PFSK-1 (cell line): ENCODE measurements around the gene TCF3.

ENCODE experiments used
- FOXP2 ChIP-seq: optimal IDR thresholded peaks from 2 replicates; pipeline ENCODE3; 2011; ENCODE audit warnings: borderline replicate concordance, control low read depth, inconsistent platforms; ENCODE audit not compliant: insufficient read depth; ENCODE audit errors: extremely low read length, extremely low read depth
- POLR2AphosphoS5 ChIP-seq: IDR thresholded peaks from 2 replicates; pipeline ENCODE4 v1.6.1; 2012; ENCODE audit warnings: low read depth, mild to moderate bottlenecking, control low read depth, low read length, moderate library complexity
- TF ChIP-seq, protein P1 (sequence below), 2 experiments: IDR thresholded peaks; 2 replicates each; pipeline versions ENCODE4 v1.6.1 to v1.8.0; 2011 to 2012; ENCODE audit warnings: low read depth in 2 of 2, low read length in 2 of 2, control low read depth in 1 of 2, inconsistent platforms in 1 of 2, mild to moderate bottlenecking in 1 of 2, moderate library complexity in 1 of 2; ENCODE audit not compliant: insufficient read depth in 1 of 2

DNA sequence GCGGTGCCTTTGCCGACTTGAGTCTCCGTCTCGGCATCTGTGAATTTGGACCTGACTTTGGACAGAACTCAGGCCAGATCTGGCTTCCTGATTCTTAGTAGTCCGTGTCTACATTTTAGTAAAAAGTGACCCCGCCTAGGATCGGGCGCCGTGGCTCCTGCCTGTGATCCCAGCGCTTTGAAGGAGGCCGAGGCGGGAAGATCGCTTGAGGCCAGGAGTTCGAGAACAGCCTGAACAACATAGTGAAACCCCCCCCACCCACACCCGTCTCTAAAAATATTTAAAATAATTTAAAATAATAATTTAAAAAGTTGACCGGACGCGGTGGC is 849 bp upstream of the TCF3 start:
- TF ChIP-seq POLR2AphosphoS5 (no peak), FOXP2 (no peak)
- TF ChIP-seq, protein P1, sequence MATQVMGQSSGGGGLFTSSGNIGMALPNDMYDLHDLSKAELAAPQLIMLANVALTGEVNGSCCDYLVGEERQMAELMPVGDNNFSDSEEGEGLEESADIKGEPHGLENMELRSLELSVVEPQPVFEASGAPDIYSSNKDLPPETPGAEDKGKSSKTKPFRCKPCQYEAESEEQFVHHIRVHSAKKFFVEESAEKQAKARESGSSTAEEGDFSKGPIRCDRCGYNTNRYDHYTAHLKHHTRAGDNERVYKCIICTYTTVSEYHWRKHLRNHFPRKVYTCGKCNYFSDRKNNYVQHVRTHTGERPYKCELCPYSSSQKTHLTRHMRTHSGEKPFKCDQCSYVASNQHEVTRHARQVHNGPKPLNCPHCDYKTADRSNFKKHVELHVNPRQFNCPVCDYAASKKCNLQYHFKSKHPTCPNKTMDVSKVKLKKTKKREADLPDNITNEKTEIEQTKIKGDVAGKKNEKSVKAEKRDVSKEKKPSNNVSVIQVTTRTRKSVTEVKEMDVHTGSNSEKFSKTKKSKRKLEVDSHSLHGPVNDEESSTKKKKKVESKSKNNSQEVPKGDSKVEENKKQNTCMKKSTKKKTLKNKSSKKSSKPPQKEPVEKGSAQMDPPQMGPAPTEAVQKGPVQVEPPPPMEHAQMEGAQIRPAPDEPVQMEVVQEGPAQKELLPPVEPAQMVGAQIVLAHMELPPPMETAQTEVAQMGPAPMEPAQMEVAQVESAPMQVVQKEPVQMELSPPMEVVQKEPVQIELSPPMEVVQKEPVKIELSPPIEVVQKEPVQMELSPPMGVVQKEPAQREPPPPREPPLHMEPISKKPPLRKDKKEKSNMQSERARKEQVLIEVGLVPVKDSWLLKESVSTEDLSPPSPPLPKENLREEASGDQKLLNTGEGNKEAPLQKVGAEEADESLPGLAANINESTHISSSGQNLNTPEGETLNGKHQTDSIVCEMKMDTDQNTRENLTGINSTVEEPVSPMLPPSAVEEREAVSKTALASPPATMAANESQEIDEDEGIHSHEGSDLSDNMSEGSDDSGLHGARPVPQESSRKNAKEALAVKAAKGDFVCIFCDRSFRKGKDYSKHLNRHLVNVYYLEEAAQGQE (IDR thresholded peaks at IDR 0.05; ENCODE audit: insufficient read depth in 1 of 2, low read depth in 2 of 2, low read length in 2 of 2): no peak
